HL-60 (cell line): ENCODE data around the gene CRIM1.

Experiments
- DNase-seq, 2 experiments: peaks; one replicate each; pipeline ENCODE4 v3.0.0-alpha.2; 2010 to 2020; ENCODE audit warnings: low read depth in 1 of 2, low spot score in 1 of 2
- H3K27ac ChIP-seq: fragments of 250-450 bp; sonication (Bioruptor Pico); replicated peaks from 2 replicates; pipeline ENCODE4 v1.5.1; 2020; ENCODE audit warnings: mild to moderate bottlenecking, moderate library complexity
- H3K27me3 ChIP-seq: fragments of 250-450 bp; sonication (Bioruptor Pico); 2 replicates; pipeline ENCODE4 v1.5.1; 2021; ENCODE audit warnings: mild to moderate bottlenecking, moderate library complexity; ENCODE audit not compliant: insufficient read depth, poor library complexity, severe bottlenecking
- H3K4me3 ChIP-seq: replicated peaks from 2 replicates; pipeline ENCODE4 v1.5.1; 2011; ENCODE audit warnings: mild to moderate bottlenecking, control low read depth, low read length; ENCODE audit not compliant: insufficient read depth
- CTCF ChIP-seq: IDR thresholded peaks from one replicate; pipeline ENCODE4 v1.5.1; 2011; ENCODE audit warnings: low read length, control low read depth, inconsistent platforms; ENCODE audit not compliant: insufficient read depth
- GABPA ChIP-seq: IDR thresholded peaks from 2 replicates; pipeline ENCODE4 v1.6.1; 2012; ENCODE audit warnings: low read depth
- POLR2AphosphoS5 ChIP-seq: IDR thresholded peaks from 2 replicates; pipeline ENCODE4 v1.6.1; 2012; ENCODE audit warnings: low read depth
- REST ChIP-seq: IDR thresholded peaks from 2 replicates; pipeline ENCODE4 v1.6.1; 2012; ENCODE audit warnings: low read depth; ENCODE audit not compliant: insufficient replicate concordance
- SPI1 ChIP-seq: IDR thresholded peaks from 2 replicates; pipeline ENCODE4 v1.6.1; 2012; ENCODE audit warnings: low read depth, mild to moderate bottlenecking, borderline replicate concordance

CRIM1 gene

GRCh38 chr2:36570416-36570815, 214.8 kb downstream of the CRIM1 start:
- DNase-seq, result no peak
- Histone ChIP-seq H3K27me3 (no peaks in the 10 kb centered on the region), H3K27ac (no peak overlapping the region), H3K4me3 (no peak overlapping the region)
- TF ChIP-seq SPI1 (no peak), POLR2AphosphoS5 (no peak), CTCF (no peak), GABPA (no peak), REST (no peak)

- no peaks in the 10 kb centered on the region for H3K27me3 ChIP-seq
- TF ChIP-seq REST (no peak), GABPA (no peak), SPI1 (no peak), POLR2AphosphoS5 (no peak), CTCF (no peak)
- DNase-seq, result no peak
- H3K27ac ChIP-seq, result no peak overlapping the region
- H3K4me3 ChIP-seq, result no peak overlapping the region
These were observed 216.6 kb downstream of the CRIM1 start for GRCh38 chr2:36572054-36572718.

- H3K4me3 ChIP-seq, result no peak overlapping the region
- no peaks in the 10 kb centered on the region for H3K27me3 ChIP-seq
- TF ChIP-seq GABPA, result no peak
- TF ChIP-seq REST, result no peak
- no peak for TF ChIP-seq SPI1
- no peak for TF ChIP-seq CTCF
- no peak for TF ChIP-seq POLR2AphosphoS5
- H3K27ac ChIP-seq, result no peak overlapping the region
- no peak for DNase-seq
These were observed 217.1 kb downstream of the CRIM1 start for GRCh38 chr2:36572719-36573059.
